Fibroblast of skin of right biceps (primary cell): ENCODE data around the gene RNF115.
"Not testable (repeated sequence)": the region's sequence is repeated elsewhere in the genome, so short reads cannot be mapped to it uniquely, and the experiment has no call there.

Experiments used
- DNase-seq: peaks from one replicate; pipeline ENCODE4 v3.0.0-alpha.2; 2013

Gene RNF115

GRCh38 chr1:145823565-145824498 lies at the start of gene RNF115, which contains the start of gene POLR3C:
Gene RNF115 (minus strand): TSS chr1:145824095. CDS start chr1:145823873, 222 bp downstream.
Gene POLR3C (plus strand): TSS chr1:145824200. CDS start chr1:145825777, 1,577 bp downstream.
- peak; percentile 94 for DNase-seq

GRCh38 chr1:145871994-145872924 lies 48.4 kb upstream of the RNF115 start:
- DNase-seq = peak; percentile 36

DNA sequence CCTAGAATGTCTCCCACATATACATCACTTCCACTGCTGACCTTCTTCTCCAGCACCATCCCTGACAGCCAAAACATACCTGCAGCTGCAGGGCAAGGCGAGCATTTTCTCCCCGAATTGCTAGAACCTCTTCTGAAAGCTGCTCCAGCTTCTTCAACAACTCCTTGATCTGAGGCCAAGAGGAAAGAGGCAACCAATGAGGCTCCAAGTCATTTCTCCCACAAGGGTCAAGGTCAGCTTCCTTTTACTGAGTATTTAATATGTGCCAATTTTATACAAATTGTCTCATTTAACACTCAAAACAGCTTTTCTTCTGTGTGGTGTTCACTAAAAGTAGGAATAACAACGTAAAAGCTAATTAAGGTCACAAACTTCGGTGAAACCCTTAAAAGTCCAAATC lies 44.3 kb upstream of the RNF115 start:
- DNase-seq = no peak

DNA sequence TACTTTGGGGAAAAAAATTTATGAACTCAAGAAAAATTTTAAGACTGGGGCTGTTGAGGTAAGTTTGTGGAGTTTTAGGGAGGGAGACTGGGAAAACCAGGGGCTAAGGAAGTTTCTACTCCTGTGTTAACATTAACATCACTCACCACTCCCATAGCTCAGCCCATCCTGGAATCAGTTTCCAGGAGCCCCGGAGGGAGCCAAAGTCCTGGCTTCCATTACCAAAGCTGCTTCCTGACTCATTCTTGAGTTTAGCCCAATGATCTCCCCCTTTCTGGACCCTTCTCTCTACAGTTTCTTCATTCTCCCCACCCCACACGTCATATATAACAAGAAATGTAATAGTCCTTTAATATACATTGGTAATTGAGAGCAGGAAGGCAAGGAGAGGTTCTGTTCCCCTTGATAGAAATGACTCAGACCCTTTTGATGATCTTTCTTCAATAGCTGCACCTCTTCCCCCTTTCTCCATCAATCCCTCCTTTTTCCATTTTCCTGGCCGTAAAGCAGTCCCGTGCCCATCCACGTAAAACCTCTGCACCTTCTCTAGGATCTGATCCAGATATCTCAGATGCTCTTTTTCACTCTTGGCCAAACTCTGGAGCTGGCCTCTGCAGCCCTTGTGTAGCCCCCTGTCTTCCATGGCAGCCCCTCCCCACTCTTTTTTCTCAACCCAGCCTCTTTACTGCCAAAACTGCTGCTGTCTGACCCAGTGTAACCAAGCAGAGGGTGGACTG lies 39.6 kb upstream of the RNF115 start:
- peak; percentile 10 for DNase-seq

DNA sequence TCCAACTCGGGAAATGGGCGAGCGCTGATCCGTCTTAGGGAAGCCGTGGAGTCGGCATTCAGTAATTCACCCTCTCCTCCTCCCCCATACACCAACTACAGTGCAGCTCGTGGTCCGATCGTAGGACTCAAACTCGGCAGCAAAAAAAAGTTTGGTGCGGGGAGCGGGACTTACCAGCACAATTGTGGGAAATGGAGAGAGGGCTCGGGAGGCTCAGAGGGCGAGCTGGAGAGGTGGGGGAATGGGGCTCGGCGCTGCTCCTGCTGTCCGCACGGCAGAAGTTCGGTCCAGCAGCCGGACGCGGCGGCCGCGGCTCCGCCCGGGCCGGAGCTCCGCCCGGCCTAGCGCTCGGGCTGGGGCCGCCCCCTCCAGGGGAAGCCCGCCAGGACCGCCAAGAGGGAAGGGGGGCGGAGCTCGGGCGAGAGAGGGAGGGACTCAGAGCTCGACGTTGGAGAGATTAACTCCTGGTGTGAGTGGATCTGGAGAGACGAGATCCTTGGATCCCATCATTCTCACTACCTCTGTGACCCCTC lies 35.7 kb upstream of the RNF115 start:
- peak; percentile 89 for DNase-seq

DNA sequence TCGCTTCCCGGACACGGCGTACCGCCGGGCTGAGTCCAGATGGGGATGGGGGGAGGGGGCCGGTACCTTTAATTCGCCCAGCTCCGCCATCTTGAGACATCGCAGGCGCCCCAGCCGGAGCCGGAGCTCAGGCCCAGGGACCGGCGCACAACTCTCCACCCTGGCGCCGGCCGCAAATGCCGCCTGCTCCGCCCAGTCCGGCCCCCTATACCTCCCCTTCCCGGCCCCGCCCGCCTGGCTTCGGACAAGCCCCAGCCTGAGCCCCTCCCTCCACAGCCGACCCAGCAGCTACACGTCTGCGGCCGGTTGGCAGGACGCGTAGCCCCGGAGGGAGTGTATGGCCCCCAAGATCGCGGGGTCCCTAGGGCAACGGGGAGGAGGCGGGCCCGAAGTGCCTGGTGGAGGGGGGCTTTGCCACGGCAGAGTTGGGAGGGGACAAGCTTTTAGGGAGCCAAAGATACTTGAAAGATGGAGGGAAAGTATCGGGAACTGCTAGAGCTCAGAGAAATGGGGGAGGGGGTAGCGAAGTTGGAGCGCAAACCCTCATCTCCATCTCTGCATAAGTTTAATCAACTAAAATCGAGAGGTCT lies 35.1 kb upstream of the RNF115 start, which contains the start of gene PIAS3:
Gene PIAS3, minus strand, starts transcription at position 181 of the 590 bp plus-strand sequence. Its CDS starts 91 bp downstream, at position 90.
- DNase-seq = peak; percentile 96

GRCh38 chr1:145858238-145858900 lies 34.5 kb upstream of the RNF115 start:
- DNase-seq = peak; percentile 40

DNA sequence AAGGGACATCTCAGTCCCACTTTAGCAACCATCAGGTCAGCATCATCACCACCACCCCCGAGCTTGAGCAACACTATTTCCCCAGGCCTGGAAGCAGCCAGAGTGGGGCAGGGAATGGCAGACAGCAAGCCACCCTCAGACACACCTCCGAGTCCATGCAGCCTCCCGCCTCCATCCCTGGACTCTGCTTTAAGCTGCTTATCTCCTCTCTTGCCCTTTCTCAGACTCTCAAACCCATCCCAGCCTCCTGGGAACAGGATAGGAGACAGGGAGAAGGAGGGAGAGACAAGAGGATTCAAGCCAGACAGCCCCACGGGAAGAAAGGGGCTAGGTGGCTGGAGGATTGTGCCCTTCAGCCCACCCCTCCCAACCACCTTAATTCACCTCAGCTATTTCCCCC lies 33.3 kb upstream of the RNF115 start:
- no peak for DNase-seq

DNA sequence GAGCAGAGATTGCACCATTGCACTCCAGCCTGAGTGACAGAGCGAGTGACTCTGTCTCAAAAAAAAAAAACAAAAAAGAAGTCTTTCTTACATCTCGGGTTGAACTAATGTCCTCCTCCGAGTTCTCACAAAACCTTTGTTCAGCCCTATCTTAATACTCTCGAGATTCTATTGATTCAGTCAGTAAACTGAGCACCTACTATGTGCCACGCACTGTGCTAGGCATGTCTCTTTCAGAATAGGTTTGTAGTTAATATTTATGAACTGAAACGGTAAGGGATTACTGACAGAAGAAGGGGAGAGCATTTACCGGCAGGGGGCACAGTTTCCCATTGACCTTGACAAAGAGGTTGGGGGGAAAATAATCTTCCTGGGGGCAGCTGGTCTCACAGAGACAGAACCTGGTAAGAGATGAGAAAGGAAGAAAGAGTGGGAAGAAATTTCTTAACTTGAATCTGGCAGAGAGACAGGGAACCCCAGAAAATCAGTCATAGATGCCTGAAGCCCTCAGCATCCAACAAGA lies 31.6 kb upstream of the RNF115 start:
- DNase-seq = no peak

DNA sequence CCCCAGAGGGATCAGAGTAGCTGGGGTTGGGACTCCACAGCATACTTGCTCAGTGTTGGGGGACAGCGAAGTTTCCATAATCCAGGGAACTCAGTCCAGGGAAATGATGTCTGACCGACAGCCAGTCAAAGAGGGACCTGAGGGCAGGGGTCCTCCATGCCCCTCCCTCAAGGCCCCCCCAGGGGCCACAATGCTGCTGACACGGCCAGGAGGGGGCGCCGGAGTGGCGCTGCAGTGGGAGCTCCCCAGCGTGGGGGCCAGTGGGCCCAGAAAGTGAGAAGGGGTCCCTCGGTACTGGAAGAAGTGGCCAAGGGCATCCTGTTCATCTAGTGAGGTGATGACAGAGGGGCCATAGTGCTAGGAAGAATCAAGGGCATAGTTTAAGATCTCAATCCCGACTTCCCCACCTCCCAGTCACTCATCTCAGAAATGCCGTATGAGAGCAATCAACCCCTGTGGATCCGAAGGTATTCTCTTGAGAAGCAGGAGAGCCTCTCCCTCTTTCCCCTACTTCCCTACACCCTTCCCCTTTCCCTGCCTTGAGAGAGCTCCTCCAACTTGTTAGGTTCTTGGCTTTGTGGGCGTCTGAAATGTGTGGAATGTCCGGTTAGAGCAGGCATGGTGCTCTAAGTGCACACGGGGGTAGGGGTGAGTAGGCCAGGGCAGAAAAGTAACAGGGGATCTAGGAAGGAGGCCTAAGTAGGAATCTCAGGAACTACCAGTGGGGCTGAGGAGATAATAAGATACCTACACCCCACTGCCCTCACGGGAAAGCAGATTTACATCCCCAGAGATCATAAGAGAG lies 25.7 kb upstream of the RNF115 start:
- DNase-seq = peak; percentile 86

- DNase-seq = no peak
Observed at GRCh38 chr1:145847827-145848226, 23.9 kb upstream of the RNF115 start.

DNA sequence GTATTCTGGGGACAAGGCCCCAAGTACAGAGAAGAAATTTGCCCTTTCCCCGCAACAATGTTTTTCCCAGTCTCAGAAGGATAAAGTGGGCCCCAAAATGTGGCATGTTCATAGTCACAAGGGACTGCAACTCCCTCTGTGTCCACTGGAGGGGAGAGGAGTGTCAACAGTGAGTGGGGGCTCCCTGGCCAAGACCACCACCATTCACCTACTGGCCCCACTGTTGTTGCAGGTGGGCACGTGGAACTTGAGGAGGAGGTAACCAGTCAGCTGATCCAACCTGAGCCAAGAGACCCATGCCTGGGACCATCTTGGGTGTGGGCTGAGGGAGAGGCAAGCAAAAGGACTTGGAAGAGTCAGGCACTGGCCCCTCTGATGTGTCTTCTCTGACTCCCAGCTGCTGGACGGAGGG lies 22.3 kb upstream of the RNF115 start:
- DNase-seq = peak; percentile 42

- peak; percentile 77 for DNase-seq
Observed at GRCh38 chr1:145845514-145846161, 21.7 kb upstream of the RNF115 start, which contains the start of gene NUDT17. Gene NUDT17 (plus strand): TSS chr1:145845630. CDS start chr1:145845641, 11 bp downstream.

DNA sequence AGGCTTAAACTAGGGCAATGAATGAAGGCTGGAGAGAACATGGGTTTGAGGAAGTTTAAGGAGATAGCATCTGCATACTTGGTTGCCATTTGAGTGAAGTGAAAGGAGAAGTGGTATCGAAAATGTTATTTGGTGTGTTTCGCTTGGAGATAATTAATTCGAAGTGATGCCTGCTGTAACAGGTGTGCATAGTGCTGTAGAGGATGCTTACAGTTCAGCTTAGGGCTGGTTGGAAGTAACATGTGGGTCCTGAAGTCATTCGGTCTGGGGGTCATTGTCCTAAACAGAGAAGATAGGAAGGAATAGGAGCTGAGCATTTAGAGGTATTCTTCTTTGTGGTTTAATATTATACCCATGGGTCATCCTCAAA lies 21.2 kb upstream of the RNF115 start:
- no peak for DNase-seq

GRCh38 chr1:145843031-145843430 lies 19.1 kb upstream of the RNF115 start:
- no peak for DNase-seq

GRCh38 chr1:145837656-145838055 lies 13.8 kb upstream of the RNF115 start:
- DNase-seq = no peak

GRCh38 chr1:145830810-145831209 lies 6.9 kb upstream of the RNF115 start:
- DNase-seq = not testable (repeated sequence)

GRCh38 chr1:145828367-145829026 lies 4.6 kb upstream of the RNF115 start:
- DNase-seq = no peak

DNA sequence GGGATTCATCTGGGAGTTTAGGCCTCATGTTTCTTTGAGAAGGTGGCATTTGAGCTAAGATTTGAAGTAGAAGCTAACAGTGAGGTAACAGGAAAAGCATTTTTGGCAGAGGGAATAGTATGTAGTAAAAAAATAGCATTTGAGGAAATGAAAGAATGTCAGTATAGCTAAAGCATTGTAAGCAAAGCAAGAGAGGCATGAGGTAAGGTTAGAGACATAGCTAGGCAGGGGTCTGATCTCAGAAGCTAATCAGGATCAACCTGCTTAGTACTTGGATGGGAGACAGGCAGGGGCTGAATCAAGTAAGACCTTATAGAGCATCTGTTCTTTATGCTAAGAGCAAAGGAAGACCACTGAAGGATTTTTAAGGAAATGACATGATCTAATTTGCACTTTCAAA lies 4.1 kb upstream of the RNF115 start:
- no peak for DNase-seq
